NCI-H2227 treated with DMSO at 0.1 percent for 48 hours (cell line): Measurements from ENCODE around the gene COPS8.

Experiments
- DNase-seq: peaks from one replicate; lab custom pipeline; 2025; lab: John Stamatoyannopoulos, UW

Gene COPS8

GRCh38 chr2:237101118-237101979, 15.7 kb downstream of the COPS8 start:
- no peak for DNase-seq

- no peak for DNase-seq
Measured at GRCh38 chr2:237102428-237102827, 16.7 kb downstream of the COPS8 start.

GRCh38 chr2:237109421-237109934, 23.8 kb downstream of the COPS8 start:
- no peak for DNase-seq

GRCh38 chr2:237113026-237113795, 27.5 kb downstream of the COPS8 start:
- DNase-seq: no peak

GRCh38 chr2:237115870-237116269, 30.2 kb downstream of the COPS8 start:
- DNase-seq: no peak

- no peak for DNase-seq
Measured at GRCh38 chr2:237116431-237116830, 30.7 kb downstream of the COPS8 start.

GRCh38 chr2:237118025-237118424, 32.3 kb downstream of the COPS8 start:
- DNase-seq: no peak

- no peak for DNase-seq
Measured at GRCh38 chr2:237118561-237119155, 33.0 kb downstream of the COPS8 start.

- DNase-seq: no peak
Measured at GRCh38 chr2:237120916-237121315, 35.2 kb downstream of the COPS8 start.

- DNase-seq: no peak
Measured at GRCh38 chr2:237121321-237121720, 35.6 kb downstream of the COPS8 start.

- no peak for DNase-seq
Measured at GRCh38 chr2:237122214-237122666, 36.6 kb downstream of the COPS8 start.

- no peak for DNase-seq
Measured at GRCh38 chr2:237124820-237125219, 39.1 kb downstream of the COPS8 start.

- DNase-seq: no peak
Measured at GRCh38 chr2:237125967-237126366, 40.3 kb downstream of the COPS8 start.

- DNase-seq: no peak
Measured at GRCh38 chr2:237126519-237127174, 41.0 kb downstream of the COPS8 start.

- DNase-seq: no peak
Measured at GRCh38 chr2:237128026-237128703, 42.5 kb downstream of the COPS8 start.

GRCh38 chr2:237128845-237129592, 43.3 kb downstream of the COPS8 start:
- DNase-seq: no peak

- no peak for DNase-seq
Measured at GRCh38 chr2:237129625-237130263, 44.1 kb downstream of the COPS8 start.

GRCh38 chr2:237130562-237131421, 45.1 kb downstream of the COPS8 start:
- DNase-seq: no peak
